Ramos (cell line): ENCODE results near the gene LGALS3BP.
"Not testable (repeated sequence)": the region's sequence is repeated elsewhere in the genome, so short reads cannot be mapped to it uniquely, and the experiment has no call there.

Experiments used
- in situ Hi-C: fragments of 300-500 bp; cut with MboI; formaldehyde crosslinking; loops from one replicate; pipeline ENCODE4 v1.14.3; 2022; ENCODE audit warnings: low sequenced_read_pairs; ENCODE audit not compliant: unreplicated experiment

The LGALS3BP gene

GRCh38 chr17:78946631-78947030 is 33.1 kb downstream of the LGALS3BP start:
- in situ Hi-C loops = no loop called here

- in situ Hi-C loops = no loop called here
Observed at GRCh38 chr17:78946131-78946530, 33.6 kb downstream of the LGALS3BP start.

- in situ Hi-C loops = not testable (repeated sequence)
Observed at GRCh38 chr17:78945455-78945854, 34.3 kb downstream of the LGALS3BP start.

GRCh38 chr17:78944956-78945355 is 34.8 kb downstream of the LGALS3BP start:
- in situ Hi-C loops = no loop called here

GRCh38 chr17:78944026-78944425 is 35.7 kb downstream of the LGALS3BP start:
- in situ Hi-C loops = no loop called here

- in situ Hi-C loops = no loop called here
Observed at GRCh38 chr17:78940708-78941107, 39.0 kb downstream of the LGALS3BP start.

- in situ Hi-C loops = no loop called here
Observed at GRCh38 chr17:78940258-78940657, 39.5 kb downstream of the LGALS3BP start.

GRCh38 chr17:78939615-78940014 is 40.1 kb downstream of the LGALS3BP start:
- in situ Hi-C loops = no loop called here

GRCh38 chr17:78937561-78937960 is 42.2 kb downstream of the LGALS3BP start:
- in situ Hi-C loops = no loop called here

- in situ Hi-C loops = no loop called here
Observed at GRCh38 chr17:78935419-78936323, 44.1 kb downstream of the LGALS3BP start.

- in situ Hi-C loops = no loop called here
Observed at GRCh38 chr17:78934681-78935418, 44.9 kb downstream of the LGALS3BP start.

- in situ Hi-C loops = no loop called here
Observed at GRCh38 chr17:78933959-78934568, 45.7 kb downstream of the LGALS3BP start.

- in situ Hi-C loops = no loop called here
Observed at GRCh38 chr17:78933025-78933958, 46.4 kb downstream of the LGALS3BP start.

- in situ Hi-C loops = no loop called here
Observed at GRCh38 chr17:78929908-78930775, 49.6 kb downstream of the LGALS3BP start.

- in situ Hi-C loops = no loop called here
Observed at GRCh38 chr17:78925662-78926555, 53.8 kb downstream of the LGALS3BP start.

GRCh38 chr17:78925234-78925633 is 54.5 kb downstream of the LGALS3BP start, which contains the start of gene TIMP2:
Gene TIMP2 (minus strand): TSS chr17:78925387. CDS start chr17:78925088, 299 bp downstream.
- in situ Hi-C loops = no loop called here

GRCh38 chr17:78924481-78925151 is 55.1 kb downstream of the LGALS3BP start:
- in situ Hi-C loops = no loop called here
